Stimulated activated CD4-positive, alpha-beta T cell treated with anti-CD3 and anti-CD28 coated beads, Interleukin-12 subunit alpha, Interleukin-12 subunit beta, amount 100 ng/mL, for 24 hours (primary cell): ENCODE data around the gene SBK3.
"Not testable (repeated sequence)": the region's sequence is repeated elsewhere in the genome, so short reads cannot be mapped to it uniquely, and the experiment has no call there.

Source experiments
- DNase-seq, 2 experiments: peaks; one replicate each; pipeline ENCODE4 v3.0.0-alpha.2; 2020; ENCODE audit warnings: low read depth in 2 of 2

SBK3 gene

DNA sequence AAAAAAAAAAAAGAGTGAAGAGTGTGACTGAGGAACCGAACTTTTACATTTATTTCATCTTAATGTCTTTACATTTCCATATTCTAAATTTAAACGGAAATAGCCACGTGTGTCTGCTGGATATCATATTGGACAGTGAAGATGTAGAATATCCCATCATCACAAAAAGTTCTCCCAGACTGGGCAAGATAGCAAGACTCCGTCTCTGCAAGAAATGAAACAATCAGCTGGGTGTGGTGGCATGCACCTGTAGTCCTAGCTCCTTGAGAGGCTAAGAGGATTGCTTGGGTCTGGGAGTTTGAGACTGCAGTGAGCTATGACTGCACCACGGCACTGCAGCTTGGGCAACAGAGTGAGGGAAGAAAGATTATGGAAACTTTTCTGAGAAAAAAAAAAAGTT, 31.4 kb upstream of the SBK3 start:
- DNase-seq: no peak

DNA sequence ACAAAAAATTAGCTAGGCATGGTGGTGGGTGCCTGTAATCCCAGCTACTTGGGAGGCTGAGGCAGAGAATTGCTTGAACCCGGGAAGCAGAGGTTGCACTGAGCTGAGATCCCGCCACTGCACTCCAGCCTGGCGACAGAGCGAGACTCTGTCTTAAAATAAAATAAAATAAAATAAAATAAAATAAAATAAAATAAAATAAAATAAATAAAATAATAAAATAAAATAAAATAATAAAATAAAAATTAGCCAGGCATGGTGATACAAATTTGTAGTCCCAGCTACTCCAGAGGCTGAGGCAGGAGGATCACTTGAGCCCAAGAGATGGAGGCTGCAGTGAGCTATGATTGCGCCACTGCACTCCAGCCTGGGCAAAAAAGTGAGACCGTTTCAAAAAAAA, 28.6 kb upstream of the SBK3 start:
- DNase-seq: not testable (repeated sequence)

DNA sequence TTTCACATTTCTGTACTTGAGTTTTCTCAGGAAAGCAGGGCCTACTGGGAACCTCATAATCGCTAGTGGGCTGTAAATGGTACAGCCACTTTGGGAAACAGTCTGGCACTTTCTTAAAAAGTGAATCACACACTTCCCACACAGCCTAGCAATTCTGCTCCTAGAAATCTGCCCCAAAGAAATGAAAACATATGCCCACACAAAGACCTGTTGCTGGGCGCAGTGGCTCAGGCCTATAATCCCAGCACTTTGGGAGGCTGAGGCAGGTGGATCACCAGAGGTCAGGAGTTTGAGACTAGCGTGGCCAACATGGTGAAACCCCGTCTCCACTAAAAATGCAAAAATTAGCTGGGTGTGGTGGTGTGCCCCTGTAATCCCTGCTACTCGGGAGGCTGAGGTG, 24.1 kb upstream of the SBK3 start:
- not testable (repeated sequence) for DNase-seq

DNA sequence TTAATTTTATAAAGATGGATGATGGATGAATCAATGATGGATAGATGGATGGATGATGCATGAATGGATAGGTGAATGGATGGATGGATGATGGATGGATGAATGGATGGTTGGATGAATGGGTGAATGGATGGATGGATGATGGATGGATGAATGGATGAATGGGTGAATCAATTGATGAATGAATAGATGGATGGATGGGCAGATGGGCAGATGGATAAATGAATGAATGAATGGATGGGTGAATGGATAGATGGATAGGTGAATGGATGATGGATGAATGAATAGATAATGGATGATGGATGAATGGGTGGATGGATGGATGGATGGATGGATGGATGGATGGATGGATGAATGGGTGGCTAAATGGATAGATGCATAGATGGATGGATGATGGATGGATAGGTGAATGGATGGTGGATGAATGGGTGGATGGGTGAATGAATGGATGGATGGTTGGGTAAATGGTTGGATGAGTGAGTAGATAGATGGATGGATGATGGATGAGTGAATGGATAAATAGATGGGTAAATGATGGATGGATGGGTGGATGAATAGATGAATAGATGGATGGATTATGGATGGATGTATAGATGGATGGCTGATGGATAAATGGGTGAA, 22.5 kb upstream of the SBK3 start:
- no peak for DNase-seq

DNA sequence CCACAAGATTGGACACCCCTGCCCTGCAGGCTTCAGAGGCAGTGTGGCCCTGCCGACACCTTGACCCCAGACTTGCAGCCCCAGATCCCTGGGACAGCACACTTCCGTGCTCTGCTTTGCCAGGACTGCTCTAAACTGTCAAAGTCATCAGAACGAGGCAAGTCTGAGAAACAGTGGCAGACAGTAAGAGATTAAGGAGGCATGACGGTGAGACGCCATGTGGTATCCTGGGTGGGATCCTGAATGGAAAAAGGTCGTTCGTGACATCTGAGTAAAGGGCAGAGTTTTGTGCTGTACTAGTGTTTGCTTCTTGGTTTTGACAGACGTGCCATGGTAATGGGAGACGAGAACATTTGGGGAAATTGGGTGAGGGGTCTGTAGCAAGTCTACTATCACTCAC, 21.5 kb upstream of the SBK3 start:
- DNase-seq: no peak

DNA sequence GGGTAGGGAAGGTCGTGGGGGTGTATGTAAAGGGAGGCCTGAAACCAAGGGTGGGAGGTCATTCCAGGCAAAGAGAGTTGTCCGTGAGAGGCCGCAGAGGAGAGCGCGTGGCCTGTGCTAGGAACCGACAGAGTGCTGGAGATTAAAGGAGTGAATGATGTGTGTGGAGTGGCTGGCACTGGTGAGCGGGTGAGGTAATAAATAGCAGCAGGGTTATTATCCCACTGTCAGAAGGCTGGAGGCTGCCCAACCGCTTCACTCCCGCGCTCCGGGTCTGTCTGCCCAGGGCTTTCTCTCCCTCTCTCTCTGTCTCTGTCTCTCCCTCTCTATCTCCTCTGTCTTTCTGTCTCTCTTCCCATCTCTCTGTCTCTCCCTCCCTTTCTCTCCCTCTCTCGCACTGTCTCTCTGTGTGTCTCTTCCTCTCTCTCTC, 17.9 kb upstream of the SBK3 start:
- DNase-seq: no peak

DNA sequence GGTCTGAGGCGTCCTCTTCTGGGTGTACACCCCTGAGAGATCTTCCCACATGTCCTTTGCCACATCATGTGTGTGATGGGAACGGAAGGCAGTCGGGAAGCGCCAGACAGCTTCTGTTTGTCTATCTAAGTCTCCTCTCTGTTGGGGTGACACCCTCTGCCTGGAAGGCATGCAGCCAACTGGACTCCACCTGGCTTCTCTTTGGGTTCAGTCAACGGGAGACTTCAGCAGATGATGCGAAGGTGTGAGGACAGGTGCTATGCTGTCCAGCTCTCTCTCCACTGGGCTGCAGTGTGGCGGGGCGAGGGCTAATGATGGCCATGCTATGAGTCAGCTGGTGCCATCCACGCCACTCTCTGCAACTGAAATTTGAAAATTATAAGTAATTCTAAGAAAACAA, 14.3 kb upstream of the SBK3 start:
- no peak for DNase-seq

DNA sequence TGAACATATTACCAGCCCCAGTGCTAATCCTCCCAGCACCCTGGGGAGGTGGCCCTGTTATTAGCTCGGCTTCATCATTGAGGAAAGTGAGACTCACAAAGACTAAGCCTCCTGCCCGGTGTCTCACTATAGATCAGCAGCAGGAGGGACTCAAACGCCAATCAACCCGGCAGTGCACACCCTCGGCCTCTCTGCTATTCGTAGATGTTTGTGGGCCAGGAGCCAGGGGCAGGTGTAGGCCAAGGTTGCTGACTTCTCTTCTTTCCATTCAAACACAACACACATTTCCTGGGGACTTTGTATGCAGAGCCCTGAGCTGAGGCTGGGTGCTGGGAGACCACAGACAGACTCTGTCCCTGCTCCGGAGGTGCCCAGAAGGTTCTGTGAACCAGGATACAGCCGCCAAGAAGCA, 9.4 kb upstream of the SBK3 start:
- DNase-seq: no peak

DNA sequence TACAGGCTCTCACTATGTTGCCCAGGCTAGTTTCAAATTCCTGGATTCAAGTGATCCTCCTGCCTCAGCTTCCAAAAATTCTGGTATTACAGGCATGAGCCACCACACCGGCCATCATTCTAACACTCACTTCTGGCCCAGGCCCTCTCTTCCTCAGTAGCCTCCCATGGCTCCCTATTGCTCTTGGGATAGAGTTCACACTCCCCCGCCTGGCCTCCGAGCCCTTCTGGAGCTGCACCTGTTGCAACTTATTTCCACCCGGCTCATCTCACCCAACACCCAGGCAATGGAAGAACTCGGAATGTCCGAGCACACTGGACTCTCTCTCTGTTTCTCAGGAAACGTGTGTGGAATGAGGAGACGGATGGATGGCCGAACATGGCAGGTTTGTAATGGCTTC, 9.0 kb upstream of the SBK3 start:
- DNase-seq: no peak

DNA sequence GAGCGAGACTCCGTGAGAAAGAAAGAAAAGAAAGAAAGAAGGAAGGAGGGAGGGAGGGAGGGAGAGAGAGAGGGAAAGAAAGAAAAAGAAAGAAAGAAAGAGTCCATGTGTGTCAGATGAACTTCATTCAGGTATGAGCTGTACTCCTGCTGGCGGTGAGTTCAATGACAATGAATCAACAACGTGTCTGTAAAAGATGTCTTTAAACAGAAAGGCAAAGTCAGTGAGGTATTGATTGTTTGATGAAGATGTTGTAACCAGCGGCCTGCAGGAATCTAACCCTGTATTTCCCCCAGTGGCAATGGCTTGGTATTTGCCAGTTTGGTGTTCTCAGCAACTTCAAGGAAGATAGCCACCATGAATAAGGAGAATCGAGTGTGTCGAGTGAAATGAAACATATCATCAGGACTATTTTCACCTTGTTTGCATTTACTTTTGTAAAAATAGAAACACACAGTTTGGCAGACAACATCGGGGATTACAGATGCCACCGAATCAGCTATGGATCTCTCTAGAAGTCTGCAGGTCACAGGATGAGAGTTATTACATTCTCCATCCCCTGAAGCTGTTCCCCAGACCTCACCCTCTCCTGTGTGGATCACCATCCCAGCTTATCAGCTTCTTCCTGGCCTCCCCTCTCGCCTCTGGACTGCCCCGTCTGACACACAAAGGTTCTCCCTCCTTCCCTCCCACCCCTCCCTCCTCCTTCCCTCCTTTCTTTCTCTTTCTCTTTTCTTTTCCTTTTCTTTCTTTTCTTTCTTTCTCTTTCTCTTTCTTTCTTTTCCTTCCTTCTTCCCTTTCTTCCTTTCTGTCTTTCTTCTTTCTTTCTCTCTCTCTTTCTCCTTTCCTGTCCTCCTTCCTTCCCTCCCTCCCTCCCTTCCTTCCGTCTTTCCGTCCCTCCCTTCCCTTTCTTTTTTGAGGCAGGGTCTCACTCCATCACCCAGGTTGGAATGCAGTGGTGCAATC, 8.2 kb upstream of the SBK3 start:
- DNase-seq: no peak

DNA sequence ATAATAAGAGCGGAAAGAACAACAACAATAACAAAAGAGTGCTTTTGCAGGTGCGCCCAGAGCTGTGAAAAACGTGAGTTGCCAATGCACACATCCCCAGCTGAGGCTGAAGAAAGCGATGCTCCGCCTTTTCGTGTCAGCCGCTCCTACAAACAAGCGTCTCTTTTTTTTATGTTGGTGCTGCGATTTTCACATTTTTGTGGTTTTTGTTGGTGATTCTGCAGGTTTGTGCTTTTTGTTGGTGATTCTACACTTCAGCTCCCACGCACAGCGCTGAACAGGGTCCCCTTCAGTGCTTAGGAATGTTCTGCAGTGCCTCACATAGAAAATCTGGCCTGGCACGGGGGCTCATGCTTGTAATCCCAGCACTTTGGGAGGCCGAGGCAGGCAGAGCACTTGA, 7.3 kb upstream of the SBK3 start:
- DNase-seq: no peak

DNA sequence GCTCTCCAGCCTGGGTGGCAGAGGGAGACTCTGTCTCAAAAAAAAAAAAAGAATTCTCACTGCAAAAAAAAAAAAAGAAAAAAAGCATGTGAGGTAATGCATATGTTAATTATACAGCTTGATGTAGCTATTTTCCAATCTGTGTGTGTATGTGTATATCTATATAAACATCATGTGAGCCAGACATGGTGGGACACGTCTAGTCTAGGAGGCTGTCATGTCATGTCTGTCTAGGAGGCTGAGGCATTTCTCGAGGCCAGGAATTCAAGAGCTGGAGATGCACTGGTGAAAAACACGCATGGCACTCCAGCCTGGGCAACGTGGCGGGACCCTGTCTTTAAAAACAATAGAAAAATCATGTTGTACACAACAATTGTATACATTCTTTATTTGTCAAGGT, 6.9 kb upstream of the SBK3 start:
- no peak for DNase-seq

DNA sequence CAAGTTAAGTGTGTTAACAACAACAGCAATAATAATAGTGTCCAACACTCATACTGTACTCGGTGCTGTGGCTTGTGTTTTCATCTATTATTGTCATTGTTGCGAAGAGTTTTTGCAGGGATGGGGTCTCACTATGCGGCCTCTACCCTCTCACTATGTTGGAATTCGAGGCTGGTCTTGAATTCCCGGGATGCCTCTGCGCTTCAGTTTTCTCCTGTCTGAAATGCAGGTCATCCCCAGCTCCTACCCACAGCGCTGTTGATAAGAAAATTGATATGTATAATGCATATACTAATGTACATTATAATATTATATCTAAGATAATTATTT, 4.9 kb upstream of the SBK3 start:
- DNase-seq: no peak

DNA sequence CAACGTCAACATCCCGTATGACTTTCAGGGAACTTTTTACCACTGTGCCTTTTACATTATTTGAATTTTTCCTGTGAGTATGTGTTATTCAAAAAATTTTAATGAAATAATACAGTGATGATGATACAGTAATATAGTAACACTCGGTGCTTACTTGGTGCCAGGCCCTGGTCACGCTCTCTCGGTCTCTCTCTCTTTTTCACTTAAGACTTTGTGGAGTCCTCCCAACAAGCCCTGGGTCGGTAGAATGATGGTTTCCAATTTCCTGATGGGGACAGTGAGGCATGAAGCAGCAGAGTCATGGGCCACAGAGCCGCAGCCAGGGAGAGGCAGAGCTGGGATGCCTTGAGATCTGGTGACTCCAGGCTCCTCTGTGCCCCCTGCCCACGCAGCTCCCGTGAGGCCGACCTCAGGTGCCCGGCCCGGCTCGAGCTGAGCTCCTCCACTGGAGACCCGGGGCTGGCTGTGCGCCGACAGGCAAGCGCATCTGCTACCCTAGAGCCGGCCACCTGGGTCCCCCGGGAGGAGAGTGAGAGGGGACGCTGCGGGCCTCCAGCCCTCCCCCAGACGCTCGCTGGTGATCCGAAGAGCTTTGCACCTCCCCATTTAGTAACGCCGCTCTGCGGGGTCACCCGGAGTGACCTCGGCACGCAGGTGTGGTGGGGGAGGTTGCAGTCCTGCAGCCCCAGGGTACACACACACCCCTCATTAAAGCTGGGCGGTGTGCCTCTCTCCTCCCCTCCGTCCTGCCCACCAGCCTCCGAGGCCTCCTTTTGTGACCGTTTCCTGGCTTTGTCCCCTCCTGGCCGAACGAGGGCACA, 4.4 kb upstream of the SBK3 start:
- DNase-seq: no peak

DNA sequence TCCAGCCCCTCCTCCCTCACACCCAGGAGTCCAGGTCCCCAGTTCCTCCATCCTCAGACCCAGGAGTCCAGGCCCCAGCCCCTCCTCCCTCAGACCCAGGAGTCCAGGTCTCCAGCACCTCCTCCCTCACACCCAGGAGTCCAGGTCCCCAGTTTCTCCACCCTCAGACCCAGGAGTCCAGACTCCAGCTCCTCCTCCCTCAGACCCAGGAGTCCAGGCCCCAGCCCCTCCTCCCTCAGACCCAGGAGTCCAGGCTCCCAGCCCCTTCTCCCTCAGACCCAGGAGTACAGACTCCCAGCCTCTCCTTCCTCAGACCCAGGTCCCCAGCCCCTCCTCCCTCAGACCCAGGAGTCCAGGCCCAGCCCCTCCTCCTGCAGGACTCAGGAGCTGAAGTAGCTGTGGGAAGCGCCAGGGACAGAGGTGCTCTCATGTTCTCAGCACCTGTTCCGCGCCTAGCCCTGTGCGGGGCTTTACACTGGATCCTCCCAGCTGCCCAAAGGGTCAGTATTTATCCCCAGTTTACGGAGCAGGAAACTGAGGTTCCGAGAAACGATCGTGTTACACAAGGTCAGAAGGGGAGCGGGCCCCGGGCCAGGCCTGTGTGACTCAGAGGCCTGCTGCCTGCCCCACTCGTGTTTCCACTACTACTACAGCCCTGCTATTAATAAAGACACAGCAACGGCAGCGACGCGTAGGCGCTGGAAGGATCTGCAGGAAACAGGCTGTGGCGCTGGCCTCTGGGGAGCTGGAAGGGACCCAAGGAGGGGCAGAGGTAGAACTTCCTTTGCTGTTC, 1.7 kb upstream of the SBK3 start:
- no peak for DNase-seq

DNA sequence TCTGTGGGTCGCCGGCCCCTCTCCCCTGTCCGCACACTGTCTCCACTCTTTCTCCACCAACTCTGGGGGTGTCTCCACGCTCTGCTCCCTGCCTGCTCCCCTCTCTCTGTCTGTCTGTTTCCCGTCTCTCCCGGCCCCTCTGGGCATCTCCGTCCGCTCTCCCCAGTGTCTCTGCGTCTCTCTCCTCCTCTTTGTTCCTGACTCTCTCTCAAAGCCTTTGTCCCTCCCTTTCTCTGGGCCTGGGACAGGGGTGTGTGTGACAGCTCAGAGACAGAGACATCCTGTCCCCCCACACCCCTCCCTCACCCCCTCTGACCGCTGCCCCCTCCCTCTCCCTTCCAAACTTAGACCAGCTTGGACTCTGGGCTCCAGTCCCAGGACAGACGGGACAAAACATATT, 668 bp upstream of the SBK3 start:
- no peak for DNase-seq

DNA sequence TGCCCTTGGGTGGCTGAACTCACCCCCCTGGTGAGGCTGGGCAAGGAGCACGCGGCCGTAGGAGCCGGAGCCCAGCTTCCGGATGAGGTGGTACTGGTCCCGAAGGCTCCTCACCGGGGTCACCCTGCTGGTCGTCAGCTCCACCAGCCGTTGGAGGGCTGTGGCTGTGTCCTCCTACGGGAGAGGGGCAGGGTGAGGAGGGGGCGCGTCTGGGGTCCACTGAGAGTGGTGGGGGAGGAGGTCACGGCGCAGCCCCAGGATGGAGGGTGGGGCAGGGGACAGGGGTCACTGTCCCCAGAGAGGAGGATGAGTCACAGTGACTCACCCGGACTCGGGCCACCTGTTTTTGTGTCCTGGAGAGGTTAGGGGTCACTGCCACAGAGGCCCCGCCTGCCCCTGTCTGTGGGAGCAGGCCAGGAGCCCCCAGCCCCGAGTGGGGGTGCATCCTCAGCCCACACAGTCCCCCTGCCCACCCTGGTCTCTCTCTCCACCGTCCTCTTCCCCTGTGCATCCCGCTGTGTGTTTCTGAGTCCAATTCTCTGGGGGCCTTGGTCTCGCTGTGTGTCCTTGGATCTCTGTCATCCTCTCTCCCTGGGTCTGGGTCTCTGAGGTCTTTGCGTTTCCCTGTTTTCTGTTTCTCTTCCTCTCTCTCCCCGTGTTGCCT, 435 bp downstream of the SBK3 start:
- no peak for DNase-seq

DNA sequence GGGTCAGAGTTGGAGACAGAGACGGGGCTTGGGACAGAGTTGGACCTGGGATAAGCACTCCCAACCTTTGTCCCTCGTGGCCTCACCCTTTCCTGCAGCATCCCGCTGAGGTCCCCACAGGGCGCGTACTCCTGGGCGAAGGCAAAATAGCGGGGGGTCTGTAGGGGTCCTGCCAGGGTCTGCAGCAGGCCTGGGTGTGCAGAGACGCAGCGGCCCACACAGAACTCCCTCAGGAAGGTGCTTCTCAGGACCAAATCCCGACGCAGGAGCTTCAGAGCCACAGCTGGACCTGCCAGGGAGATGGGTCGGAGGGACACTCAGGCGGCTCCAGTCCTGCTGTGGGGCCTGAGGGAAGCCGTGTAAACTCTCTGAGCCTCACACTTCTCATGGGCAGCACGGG, 1.3 kb downstream of the SBK3 start:
- DNase-seq: no peak

DNA sequence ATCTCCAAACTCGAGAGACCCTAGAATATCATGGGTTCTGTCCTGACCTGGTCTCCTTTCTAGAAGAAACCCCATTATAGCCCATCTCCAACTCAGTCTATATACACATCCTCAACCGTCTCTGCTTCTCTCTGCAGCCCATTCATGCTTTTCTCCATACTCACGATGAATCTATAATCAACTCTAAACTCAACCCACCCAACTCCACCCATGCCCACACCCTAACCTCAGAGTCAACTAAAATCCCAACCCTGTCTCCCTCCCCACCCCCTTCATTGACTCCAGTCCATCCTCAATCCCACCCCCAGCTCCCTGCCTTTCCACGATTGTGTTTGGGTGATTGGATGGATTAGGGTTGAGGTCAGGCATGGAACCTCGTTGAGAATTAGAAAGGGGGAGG, 1.8 kb downstream of the SBK3 start:
- no peak for DNase-seq

DNA sequence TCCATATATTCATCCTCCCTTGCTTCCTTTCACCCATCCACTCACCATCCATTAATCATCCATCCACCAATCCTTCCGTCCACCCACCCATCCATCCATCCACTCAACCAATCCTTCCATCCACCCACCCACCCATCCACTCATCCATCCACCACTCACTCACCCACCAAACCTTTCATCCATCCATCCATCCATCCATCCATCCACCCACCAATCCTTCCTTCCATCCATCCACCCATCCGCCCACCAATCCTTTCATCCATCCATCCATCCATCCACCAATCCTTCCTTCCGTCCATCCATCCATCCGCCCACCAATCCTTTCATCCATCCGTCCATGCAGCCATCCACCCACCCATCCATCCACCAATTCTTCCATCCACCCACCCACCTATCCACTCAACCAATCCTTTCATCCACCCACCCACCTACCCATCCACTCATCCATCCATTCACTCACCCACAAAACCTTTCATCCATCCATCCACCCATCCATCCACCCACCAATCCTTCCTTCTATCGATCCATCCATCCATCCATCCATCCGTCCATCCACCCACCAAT, 3.0 kb downstream of the SBK3 start:
- no peak for DNase-seq

DNA sequence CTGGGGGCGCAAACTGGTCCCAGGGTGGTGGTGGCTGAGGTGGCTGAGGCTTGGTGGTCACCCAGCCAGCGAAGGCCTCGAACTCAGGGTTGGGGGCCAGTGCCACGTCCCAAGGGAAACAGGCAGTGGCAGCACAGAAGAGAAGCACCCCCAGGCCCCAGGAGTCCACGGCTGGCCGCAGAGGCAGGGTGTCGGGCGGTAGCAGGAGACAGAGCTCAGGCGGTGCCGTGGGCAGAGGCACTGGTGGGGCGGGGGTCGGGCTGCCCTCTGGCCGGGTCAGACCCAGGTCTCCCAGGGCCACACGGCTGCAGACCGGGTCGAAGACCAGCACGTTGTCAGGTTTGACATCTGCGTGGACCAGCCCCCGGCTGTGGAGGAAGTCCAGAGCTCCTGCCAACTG, 4.3 kb downstream of the SBK3 start:
- DNase-seq: no peak
